Measurements from ENCODE around the gene NFIA.

DNA sequence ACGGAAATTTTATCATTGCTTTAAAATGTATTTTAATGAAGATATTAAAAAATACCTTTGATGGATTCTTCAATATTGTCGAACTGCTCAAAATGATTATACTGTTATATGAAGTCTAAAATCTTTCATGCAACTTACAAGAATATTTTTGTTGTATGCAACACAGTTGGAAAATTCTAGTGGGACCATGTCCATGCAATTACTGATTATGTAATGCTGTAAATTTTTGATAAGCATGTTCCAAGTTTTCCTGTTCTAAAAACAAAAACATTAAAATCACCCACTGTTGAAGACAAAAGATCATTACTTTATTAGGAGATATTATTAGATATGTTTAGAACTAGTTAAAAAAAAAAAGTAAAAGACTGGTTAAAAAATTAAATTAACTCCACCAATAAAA lies 132.8 kb downstream of the NFIA start:
- TF ChIP-seq ZNF670 (tag by site-specific recombination; IDR thresholded peaks at IDR 0.05; ENCODE audit: low read depth) (no peak), ZNF837 (tag by site-specific recombination; IDR thresholded peaks at IDR 0.05) (no peak), ZNF350 (tag by site-specific recombination; IDR thresholded peaks at IDR 0.05) (no peak), SP7 (tag by site-specific recombination; IDR thresholded peaks at IDR 0.05) (no peak), ZBTB8A (tag by site-specific recombination; IDR thresholded peaks at IDR 0.05) (no peak), ZNF530 (tag by site-specific recombination; IDR thresholded peaks at IDR 0.05; ENCODE audit: low read depth) (no peak), ZBTB17 (tag by site-specific recombination; IDR thresholded peaks at IDR 0.05) (no peak), ZFHX2 (tag by site-specific recombination; conservative IDR thresholded peaks at IDR 0.05) (no peak)
- TF ChIP-seq, protein P1, sequence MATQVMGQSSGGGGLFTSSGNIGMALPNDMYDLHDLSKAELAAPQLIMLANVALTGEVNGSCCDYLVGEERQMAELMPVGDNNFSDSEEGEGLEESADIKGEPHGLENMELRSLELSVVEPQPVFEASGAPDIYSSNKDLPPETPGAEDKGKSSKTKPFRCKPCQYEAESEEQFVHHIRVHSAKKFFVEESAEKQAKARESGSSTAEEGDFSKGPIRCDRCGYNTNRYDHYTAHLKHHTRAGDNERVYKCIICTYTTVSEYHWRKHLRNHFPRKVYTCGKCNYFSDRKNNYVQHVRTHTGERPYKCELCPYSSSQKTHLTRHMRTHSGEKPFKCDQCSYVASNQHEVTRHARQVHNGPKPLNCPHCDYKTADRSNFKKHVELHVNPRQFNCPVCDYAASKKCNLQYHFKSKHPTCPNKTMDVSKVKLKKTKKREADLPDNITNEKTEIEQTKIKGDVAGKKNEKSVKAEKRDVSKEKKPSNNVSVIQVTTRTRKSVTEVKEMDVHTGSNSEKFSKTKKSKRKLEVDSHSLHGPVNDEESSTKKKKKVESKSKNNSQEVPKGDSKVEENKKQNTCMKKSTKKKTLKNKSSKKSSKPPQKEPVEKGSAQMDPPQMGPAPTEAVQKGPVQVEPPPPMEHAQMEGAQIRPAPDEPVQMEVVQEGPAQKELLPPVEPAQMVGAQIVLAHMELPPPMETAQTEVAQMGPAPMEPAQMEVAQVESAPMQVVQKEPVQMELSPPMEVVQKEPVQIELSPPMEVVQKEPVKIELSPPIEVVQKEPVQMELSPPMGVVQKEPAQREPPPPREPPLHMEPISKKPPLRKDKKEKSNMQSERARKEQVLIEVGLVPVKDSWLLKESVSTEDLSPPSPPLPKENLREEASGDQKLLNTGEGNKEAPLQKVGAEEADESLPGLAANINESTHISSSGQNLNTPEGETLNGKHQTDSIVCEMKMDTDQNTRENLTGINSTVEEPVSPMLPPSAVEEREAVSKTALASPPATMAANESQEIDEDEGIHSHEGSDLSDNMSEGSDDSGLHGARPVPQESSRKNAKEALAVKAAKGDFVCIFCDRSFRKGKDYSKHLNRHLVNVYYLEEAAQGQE (tag by site-specific recombination; IDR thresholded peaks at IDR 0.05) = no peak
- TF ChIP-seq, protein P2, sequence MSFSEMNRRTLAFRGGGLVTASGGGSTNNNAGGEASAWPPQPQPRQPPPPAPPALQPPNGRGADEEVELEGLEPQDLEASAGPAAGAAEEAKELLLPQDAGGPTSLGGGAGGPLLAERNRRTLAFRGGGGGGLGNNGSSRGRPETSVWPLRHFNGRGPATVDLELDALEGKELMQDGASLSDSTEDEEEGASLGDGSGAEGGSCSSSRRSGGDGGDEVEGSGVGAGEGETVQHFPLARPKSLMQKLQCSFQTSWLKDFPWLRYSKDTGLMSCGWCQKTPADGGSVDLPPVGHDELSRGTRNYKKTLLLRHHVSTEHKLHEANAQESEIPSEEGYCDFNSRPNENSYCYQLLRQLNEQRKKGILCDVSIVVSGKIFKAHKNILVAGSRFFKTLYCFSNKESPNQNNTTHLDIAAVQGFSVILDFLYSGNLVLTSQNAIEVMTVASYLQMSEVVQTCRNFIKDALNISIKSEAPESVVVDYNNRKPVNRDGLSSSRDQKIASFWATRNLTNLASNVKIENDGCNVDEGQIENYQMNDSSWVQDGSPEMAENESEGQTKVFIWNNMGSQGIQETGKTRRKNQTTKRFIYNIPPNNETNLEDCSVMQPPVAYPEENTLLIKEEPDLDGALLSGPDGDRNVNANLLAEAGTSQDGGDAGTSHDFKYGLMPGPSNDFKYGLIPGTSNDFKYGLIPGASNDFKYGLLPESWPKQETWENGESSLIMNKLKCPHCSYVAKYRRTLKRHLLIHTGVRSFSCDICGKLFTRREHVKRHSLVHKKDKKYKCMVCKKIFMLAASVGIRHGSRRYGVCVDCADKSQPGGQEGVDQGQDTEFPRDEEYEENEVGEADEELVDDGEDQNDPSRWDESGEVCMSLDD (tag by site-specific recombination; IDR thresholded peaks at IDR 0.05) = no peak
- TF ChIP-seq, protein P3, sequence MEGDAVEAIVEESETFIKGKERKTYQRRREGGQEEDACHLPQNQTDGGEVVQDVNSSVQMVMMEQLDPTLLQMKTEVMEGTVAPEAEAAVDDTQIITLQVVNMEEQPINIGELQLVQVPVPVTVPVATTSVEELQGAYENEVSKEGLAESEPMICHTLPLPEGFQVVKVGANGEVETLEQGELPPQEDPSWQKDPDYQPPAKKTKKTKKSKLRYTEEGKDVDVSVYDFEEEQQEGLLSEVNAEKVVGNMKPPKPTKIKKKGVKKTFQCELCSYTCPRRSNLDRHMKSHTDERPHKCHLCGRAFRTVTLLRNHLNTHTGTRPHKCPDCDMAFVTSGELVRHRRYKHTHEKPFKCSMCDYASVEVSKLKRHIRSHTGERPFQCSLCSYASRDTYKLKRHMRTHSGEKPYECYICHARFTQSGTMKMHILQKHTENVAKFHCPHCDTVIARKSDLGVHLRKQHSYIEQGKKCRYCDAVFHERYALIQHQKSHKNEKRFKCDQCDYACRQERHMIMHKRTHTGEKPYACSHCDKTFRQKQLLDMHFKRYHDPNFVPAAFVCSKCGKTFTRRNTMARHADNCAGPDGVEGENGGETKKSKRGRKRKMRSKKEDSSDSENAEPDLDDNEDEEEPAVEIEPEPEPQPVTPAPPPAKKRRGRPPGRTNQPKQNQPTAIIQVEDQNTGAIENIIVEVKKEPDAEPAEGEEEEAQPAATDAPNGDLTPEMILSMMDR (tag by site-specific recombination; IDR thresholded peaks at IDR 0.05) = no peak
- TF ChIP-seq, protein P4, sequence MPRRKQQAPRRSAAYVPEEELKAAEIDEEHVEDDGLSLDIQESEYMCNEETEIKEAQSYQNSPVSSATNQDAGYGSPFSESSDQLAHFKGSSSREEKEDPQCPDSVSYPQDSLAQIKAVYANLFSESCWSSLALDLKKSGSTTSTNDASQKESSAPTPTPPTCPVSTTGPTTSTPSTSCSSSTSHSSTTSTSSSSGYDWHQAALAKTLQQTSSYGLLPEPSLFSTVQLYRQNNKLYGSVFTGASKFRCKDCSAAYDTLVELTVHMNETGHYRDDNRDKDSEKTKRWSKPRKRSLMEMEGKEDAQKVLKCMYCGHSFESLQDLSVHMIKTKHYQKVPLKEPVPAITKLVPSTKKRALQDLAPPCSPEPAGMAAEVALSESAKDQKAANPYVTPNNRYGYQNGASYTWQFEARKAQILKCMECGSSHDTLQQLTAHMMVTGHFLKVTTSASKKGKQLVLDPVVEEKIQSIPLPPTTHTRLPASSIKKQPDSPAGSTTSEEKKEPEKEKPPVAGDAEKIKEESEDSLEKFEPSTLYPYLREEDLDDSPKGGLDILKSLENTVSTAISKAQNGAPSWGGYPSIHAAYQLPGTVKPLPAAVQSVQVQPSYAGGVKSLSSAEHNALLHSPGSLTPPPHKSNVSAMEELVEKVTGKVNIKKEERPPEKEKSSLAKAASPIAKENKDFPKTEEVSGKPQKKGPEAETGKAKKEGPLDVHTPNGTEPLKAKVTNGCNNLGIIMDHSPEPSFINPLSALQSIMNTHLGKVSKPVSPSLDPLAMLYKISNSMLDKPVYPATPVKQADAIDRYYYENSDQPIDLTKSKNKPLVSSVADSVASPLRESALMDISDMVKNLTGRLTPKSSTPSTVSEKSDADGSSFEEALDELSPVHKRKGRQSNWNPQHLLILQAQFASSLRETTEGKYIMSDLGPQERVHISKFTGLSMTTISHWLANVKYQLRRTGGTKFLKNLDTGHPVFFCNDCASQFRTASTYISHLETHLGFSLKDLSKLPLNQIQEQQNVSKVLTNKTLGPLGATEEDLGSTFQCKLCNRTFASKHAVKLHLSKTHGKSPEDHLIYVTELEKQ (tag by site-specific recombination; IDR thresholded peaks at IDR 0.05; ENCODE audit: borderline replicate concordance) = no peak

All from HEK293 (cell line).